H1 (cell line): ENCODE results near the gene RRP7A.
A peak's percentile ranks its signal among the peaks of the same experiment; 100 is the strongest.

Experiments used
- BRCA1 ChIP-seq: IDR thresholded peaks from 2 replicates; pipeline ENCODE4 v1.6.1; 2012; ENCODE audit warnings: low read depth, low read length, improper control_type of control experiment
- CHD1 ChIP-seq: IDR thresholded peaks from 2 replicates; pipeline ENCODE4 v1.6.1; 2012; ENCODE audit warnings: low read depth, low read length, improper control_type of control experiment
- CTCF ChIP-seq, 3 experiments: IDR thresholded peaks; 1 replicate in 2 of 3; 2 replicates in 1 of 3; pipeline versions ENCODE4 v1.5.1 to v1.6.1; 2011; ENCODE audit warnings: low read length in 3 of 3, mild to moderate bottlenecking in 3 of 3, inconsistent platforms in 2 of 3, low read depth in 1 of 3, moderate library complexity in 1 of 3; ENCODE audit not compliant: insufficient read depth in 1 of 3; ENCODE audit errors: control extremely low read depth in 1 of 3
- FOSL1 ChIP-seq: IDR thresholded peaks from 2 replicates; pipeline ENCODE4 v1.6.1; 2011; ENCODE audit warnings: mild to moderate bottlenecking, low read depth, low read length, moderate library complexity; ENCODE audit not compliant: insufficient read depth
- KDM1A ChIP-seq: fragments of 200-600, 300-600 bp; sonication (generic); IDR thresholded peaks from 2 replicates; pipeline ENCODE4 v1.7.1; 2016; ENCODE audit warnings: mild to moderate bottlenecking, low read length, borderline replicate concordance
- POLR2A ChIP-seq, 2 experiments: IDR thresholded peaks; 1 replicate in 1 of 2; 2 replicates in 1 of 2; pipeline ENCODE4 v1.6.1; 2011; ENCODE audit warnings: low read depth in 2 of 2, low read length in 2 of 2, mild to moderate bottlenecking in 2 of 2; ENCODE audit errors: control extremely low read depth in 1 of 2
- POLR2AphosphoS5 ChIP-seq: IDR thresholded peaks from 2 replicates; pipeline ENCODE4 v1.6.1; 2011; ENCODE audit warnings: low read depth, low read length
- RFX5 ChIP-seq: IDR thresholded peaks from 2 replicates; pipeline ENCODE4 v1.6.1; 2011; ENCODE audit warnings: low read depth, low read length, improper control_type of control experiment, borderline replicate concordance
- RXRA ChIP-seq: IDR thresholded peaks from 2 replicates; pipeline ENCODE4 v1.6.1; 2011; ENCODE audit warnings: low read depth, mild to moderate bottlenecking, low read length, moderate library complexity; ENCODE audit not compliant: insufficient read depth
- TAF7 ChIP-seq: optimal IDR thresholded peaks from 2 replicates; pipeline ENCODE3; 2011; ENCODE audit warnings: low read depth, mild to moderate bottlenecking, inconsistent platforms, low read length, moderate library complexity, borderline replicate concordance

- TF ChIP-seq FOSL1 (no peak), KDM1A (peak; percentile 68; the same call in 1 of the 2 replicates), BRCA1 (no peak), POLR2AphosphoS5 (no peak), CTCF (IDR thresholded peaks at IDR 0.05; ENCODE audit: control extremely low read depth in 1 of 3, insufficient read depth in 1 of 3, low read depth in 1 of 3, low read length in 3 of 3) (no peak), RFX5 (no peak), POLR2A (IDR thresholded peaks at IDR 0.05; ENCODE audit: control extremely low read depth in 1 of 2, low read depth in 2 of 2, low read length in 2 of 2) (no peak), RXRA (no peak), CHD1 (no peak), TAF7 (no peak)
Measured at GRCh38 chr22:42475122-42475521, 44.5 kb downstream of the RRP7A start.
